ENCODE data around the gene PPME1. TPM values are rescaled to one million over a fixed set of nuclear protein-coding genes. Genes with fewer than 3 reads are reported as not detected.

Gene PPME1
- polyA plus RNA-seq, 3 donors from 2014 or later: 8.3 to 14.9 (median 14.1) TPM

GRCh38 chr11:74221816-74222215, 50.7 kb downstream of the PPME1 start:
- DNase-seq: no peak
- H3K36me3 Mint-ChIP-seq: peaks cover 4 to 8% (median 5%) of the 10 kb centered on the region in 3 donors
- H3K27ac Mint-ChIP-seq: no peak overlapping the region
- no peaks in the 10 kb centered on the region for H3K4me1 Mint-ChIP-seq
- H3K9me3 Mint-ChIP-seq: no peaks in the 10 kb centered on the region
- H3K4me3 Mint-ChIP-seq: no peak overlapping the region
- no peaks in the 10 kb centered on the region for H3K27me3 Mint-ChIP-seq (ENCODE audit: low read depth in 3 of 3)

DNA sequence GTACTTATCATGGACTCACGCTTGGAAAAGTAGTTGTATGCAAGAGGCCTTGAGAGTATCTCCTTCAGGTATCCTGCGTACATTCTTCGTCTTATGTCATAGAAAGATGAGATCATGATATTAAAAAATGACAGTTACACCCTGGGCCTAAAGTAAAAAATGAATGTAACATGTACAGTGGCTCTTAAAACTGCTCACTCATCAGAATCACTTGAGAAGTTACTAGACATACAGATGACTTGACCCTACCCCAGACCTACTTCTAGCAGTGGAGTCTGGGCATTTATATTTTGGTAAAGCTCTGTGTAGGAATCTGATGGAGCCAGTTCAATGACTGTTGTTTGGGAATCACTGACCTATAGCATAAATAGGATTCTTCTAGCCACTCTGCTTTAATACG, 54.5 kb downstream of the PPME1 start:
- Mint-ChIP-seq H3K36me3 (peaks cover 5 to 13% (median 10%) of the 10 kb centered on the region in 3 donors), H3K27ac (no peak overlapping the region), H3K27me3 (ENCODE audit: low read depth in 3 of 3) (no peaks in the 10 kb centered on the region), H3K9me3 (no peaks in the 10 kb centered on the region), H3K4me1 (no peaks in the 10 kb centered on the region), H3K4me3 (no peak overlapping the region)
- DNase-seq: no peak

GRCh38 chr11:74226907-74227306, 55.8 kb downstream of the PPME1 start:
- DNase-seq: no peak
- Mint-ChIP-seq H3K4me3 (no peak overlapping the region), H3K36me3 (peaks cover 8 to 23% (median 16%) of the 10 kb centered on the region in 3 donors), H3K27me3 (ENCODE audit: low read depth in 3 of 3) (no peaks in the 10 kb centered on the region), H3K4me1 (no peaks in the 10 kb centered on the region), H3K27ac (no peak overlapping the region), H3K9me3 (no peaks in the 10 kb centered on the region)

GRCh38 chr11:74232311-74232950, 61.3 kb downstream of the PPME1 start:
- Mint-ChIP-seq H3K4me3 (no peak overlapping the region), H3K4me1 (no peaks in the 10 kb centered on the region), H3K36me3 (peaks cover 6 to 15% (median 14%) of the 10 kb centered on the region in 3 donors), H3K9me3 (no peaks in the 10 kb centered on the region), H3K27ac (no peak overlapping the region), H3K27me3 (ENCODE audit: low read depth in 3 of 3) (peaks cover 0 to 2% (median 0%) of the 10 kb centered on the region in 3 donors)
- DNase-seq: no peak

GRCh38 chr11:74233683-74234082, 62.6 kb downstream of the PPME1 start:
- Mint-ChIP-seq H3K27ac (no peak overlapping the region), H3K36me3 (peaks cover 6 to 15% (median 14%) of the 10 kb centered on the region in 3 donors), H3K9me3 (no peaks in the 10 kb centered on the region), H3K27me3 (ENCODE audit: low read depth in 3 of 3) (peaks cover 0 to 2% (median 0%) of the 10 kb centered on the region in 3 donors), H3K4me1 (no peaks in the 10 kb centered on the region), H3K4me3 (no peak overlapping the region)
- DNase-seq: no peak

DNA sequence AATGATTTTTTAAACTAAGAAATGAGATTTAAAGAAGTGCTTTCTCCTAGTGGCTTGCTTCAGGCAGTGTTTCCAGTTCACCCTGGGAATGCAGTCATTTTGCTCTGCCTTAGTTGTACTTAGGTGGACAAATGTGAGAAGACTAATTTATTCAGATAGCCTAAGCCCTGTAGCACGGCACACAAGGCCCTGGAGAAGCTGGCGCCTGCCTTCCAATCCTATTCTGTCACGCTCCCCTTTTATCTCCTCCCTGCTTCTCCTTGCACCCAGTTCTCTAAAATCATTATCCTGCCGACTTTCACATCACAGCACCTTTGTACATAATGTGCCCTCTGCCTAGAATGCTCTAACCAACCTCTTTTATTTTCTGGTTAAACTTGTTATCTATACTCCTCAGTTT, 64.0 kb downstream of the PPME1 start:
- H3K9me3 Mint-ChIP-seq: no peaks in the 10 kb centered on the region

GRCh38 chr11:74237541-74237940, 66.5 kb downstream of the PPME1 start:
- Mint-ChIP-seq H3K4me3 (no peak overlapping the region), H3K27me3 (ENCODE audit: low read depth in 3 of 3) (no peaks in the 10 kb centered on the region), H3K27ac (no peak overlapping the region)

More for the DNA sequence above, 64.0 kb downstream of the PPME1 start:
- Mint-ChIP-seq H3K4me3 (no peak overlapping the region), H3K4me1 (no peaks in the 10 kb centered on the region), H3K27me3 (ENCODE audit: low read depth in 3 of 3) (peaks cover 0 to 2% (median 0%) of the 10 kb centered on the region in 3 donors), H3K36me3 (peaks cover 12 to 26% (median 24%) of the 10 kb centered on the region in 3 donors), H3K27ac (no peak overlapping the region)
- no peak for DNase-seq

GRCh38 chr11:74238243-74238642, 67.2 kb downstream of the PPME1 start:
- Mint-ChIP-seq H3K36me3 (peaks cover 19 to 29% (median 21%) of the 10 kb centered on the region in 3 donors), H3K27me3 (ENCODE audit: low read depth in 3 of 3) (no peaks in the 10 kb centered on the region), H3K4me3 (no peak overlapping the region)

More at GRCh38 chr11:74237541-74237940, 66.5 kb downstream of the PPME1 start:
- Mint-ChIP-seq H3K36me3 (peaks cover 18 to 29% (median 21%) of the 10 kb centered on the region in 3 donors), H3K9me3 (no peaks in the 10 kb centered on the region), H3K4me1 (no peaks in the 10 kb centered on the region)
- DNase-seq: no peak

GRCh38 chr11:74248469-74248868, 77.4 kb downstream of the PPME1 start:
- no peaks in the 10 kb centered on the region for H3K9me3 Mint-ChIP-seq
- H3K4me1 Mint-ChIP-seq: no peaks in the 10 kb centered on the region
- peaks cover 0 to 2% (median 0%) of the 10 kb centered on the region in 3 donors for H3K27me3 Mint-ChIP-seq (ENCODE audit: low read depth in 3 of 3)
- no peak overlapping the region for H3K27ac Mint-ChIP-seq
- H3K4me3 Mint-ChIP-seq: no peak overlapping the region
- H3K36me3 Mint-ChIP-seq: peaks cover 18 to 50% (median 23%) of the 10 kb centered on the region in 3 donors
- no peak for DNase-seq

More at GRCh38 chr11:74238243-74238642, 67.2 kb downstream of the PPME1 start:
- DNase-seq: no peak
- no peaks in the 10 kb centered on the region for H3K9me3 Mint-ChIP-seq
- H3K27ac Mint-ChIP-seq: no peak overlapping the region
- H3K4me1 Mint-ChIP-seq: no peaks in the 10 kb centered on the region

- Mint-ChIP-seq H3K27me3 (ENCODE audit: low read depth in 3 of 3) (peaks cover 0 to 2% (median 0%) of the 10 kb centered on the region in 3 donors), H3K9me3 (no peaks in the 10 kb centered on the region), H3K4me1 (no peaks in the 10 kb centered on the region), H3K4me3 (no peak overlapping the region), H3K27ac (no peak overlapping the region), H3K36me3 (peaks cover 18 to 55% (median 26%) of the 10 kb centered on the region in 3 donors)
- DNase-seq: no peak
These were observed 78.4 kb downstream of the PPME1 start for GRCh38 chr11:74249496-74249895.

DNA sequence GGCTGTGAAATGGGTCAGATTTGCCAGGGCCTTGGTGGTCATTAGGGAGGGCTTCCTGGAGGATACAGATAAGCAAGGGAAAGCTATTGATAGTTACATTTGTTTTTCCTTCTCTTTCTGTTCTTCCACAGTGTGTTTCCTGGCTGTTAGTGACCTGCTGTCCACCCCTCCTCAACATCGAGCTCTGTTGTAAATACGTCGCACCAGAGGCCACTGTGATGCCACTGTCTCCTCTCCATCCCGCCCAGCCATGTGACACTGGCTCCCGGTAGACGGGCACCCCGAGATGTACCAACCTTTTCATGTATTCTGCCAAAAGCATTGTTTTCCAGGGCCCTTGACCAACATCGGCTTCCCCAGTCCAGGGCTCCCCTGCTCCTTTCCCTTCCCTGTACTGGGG, 82.3 kb downstream of the PPME1 start:
- H3K27ac Mint-ChIP-seq: no peak overlapping the region
- DNase-seq: no peak
- H3K27me3 Mint-ChIP-seq (ENCODE audit: low read depth in 3 of 3): peaks cover 0 to 2% (median 2%) of the 10 kb centered on the region in 3 donors
- no peak overlapping the region for H3K4me3 Mint-ChIP-seq
- no peaks in the 10 kb centered on the region for H3K9me3 Mint-ChIP-seq
- H3K36me3 Mint-ChIP-seq: peaks cover 12 to 42% (median 21%) of the 10 kb centered on the region in 3 donors
- peaks cover 0 to 6% of the 10 kb centered on the region in 2 donors for H3K4me1 Mint-ChIP-seq

GRCh38 chr11:74255741-74256375, 84.8 kb downstream of the PPME1 start:
- peaks cover 0 to 6% of the 10 kb centered on the region in 2 donors for H3K4me1 Mint-ChIP-seq
- H3K27ac Mint-ChIP-seq: no peak overlapping the region

DNA sequence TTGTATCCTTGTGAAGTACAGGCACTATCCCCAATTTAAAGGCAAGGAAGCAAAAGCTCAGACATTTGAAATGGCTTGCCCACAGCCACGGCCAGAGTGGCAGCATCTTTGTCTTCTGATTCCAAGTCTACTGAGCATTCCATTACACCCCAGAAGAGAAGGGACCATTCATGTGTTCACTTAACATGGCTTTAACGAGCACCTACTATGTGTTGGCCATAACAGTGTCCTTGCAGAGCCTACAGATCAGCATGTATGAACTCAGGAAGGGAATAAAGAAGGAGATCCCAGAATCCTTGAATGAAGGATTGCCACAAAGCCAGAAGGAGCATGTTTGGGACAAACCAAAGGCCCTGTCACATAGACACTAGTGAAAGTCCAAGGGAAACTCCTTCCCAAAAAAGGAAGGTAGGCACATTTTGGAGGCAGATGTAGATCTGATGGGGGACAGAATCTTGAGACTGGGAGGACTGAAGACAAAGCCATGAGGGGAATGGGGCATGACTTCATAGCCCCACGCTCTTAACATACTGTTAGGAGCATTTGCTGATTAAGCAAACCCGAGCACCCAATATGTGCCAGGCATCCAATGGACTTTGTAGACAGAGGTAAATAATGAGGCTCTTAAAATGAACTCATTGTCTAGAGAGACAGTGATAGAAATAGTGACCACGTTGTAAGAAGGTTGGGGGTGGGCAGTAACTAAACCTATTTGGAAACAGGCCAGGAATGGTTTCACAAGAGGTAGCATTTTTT, 85.5 kb downstream of the PPME1 start:
- no peak for DNase-seq
- H3K36me3 Mint-ChIP-seq: peaks cover 4 to 28% (median 15%) of the 10 kb centered on the region in 3 donors
- H3K27me3 Mint-ChIP-seq (ENCODE audit: low read depth in 3 of 3): peaks cover 2 to 3% (median 2%) of the 10 kb centered on the region in 3 donors
- peaks cover 0 to 6% of the 10 kb centered on the region in 2 donors for H3K4me1 Mint-ChIP-seq
- H3K4me3 Mint-ChIP-seq: no peak overlapping the region
- no peak overlapping the region for H3K27ac Mint-ChIP-seq
- H3K9me3 Mint-ChIP-seq: no peaks in the 10 kb centered on the region

More at GRCh38 chr11:74255741-74256375, 84.8 kb downstream of the PPME1 start:
- no peaks in the 10 kb centered on the region for H3K9me3 Mint-ChIP-seq
- H3K36me3 Mint-ChIP-seq: peaks cover 4 to 28% (median 15%) of the 10 kb centered on the region in 3 donors
- no peak overlapping the region for H3K4me3 Mint-ChIP-seq
- DNase-seq: peak; percentile 27 to 38 (median 35)
- H3K27me3 Mint-ChIP-seq (ENCODE audit: low read depth in 3 of 3): peaks cover 2 to 3% (median 2%) of the 10 kb centered on the region in 3 donors
